ENCODE results near the gene UPK1A.
"Not testable (repeated sequence)": the region's sequence is repeated elsewhere in the genome, so short reads cannot be mapped to it uniquely, and the experiment has no call there.

UPK1A gene

DNA sequence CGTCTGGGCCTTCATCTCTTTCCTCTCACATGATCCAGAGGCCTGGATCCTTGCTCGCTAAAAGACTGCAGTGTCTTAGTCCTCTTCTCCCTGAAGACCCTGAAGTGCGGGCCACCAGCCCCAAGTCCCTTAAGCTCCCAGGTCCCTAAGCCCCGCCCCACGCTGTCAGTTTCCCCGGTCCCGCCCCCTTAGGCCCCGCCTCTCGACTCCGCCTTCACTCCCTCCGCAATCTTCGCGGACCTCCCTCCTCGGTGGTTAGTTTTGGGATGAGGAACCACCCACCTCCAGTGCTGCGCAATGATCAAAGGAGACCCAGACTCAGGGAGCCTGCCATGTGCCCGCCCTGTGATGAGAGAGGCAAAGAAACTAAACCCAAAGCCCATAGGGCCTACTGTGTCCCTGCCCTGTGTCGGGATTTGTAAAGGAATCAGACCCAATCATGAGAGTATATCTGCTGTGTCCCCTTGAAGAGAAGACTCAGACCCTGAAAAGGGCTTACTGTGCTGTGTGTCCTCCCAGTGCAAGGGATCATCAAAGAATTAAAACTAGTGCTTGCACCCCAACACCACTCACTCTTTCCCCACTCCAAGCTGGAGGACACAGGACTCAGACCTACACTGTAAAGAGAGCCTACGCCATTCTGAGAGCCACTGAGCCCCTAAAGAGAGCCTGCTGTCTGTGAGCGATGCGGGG is 21.2 kb upstream of the UPK1A start:
- peak; percentile 23 for DNase-seq (ENCODE audit: low spot score)

GRCh38 chr19:35645680-35646511 is 20.4 kb upstream of the UPK1A start:
- no peak for DNase-seq (ENCODE audit: low spot score)

- DNase-seq (ENCODE audit: low spot score): peak; percentile 98
Measured at GRCh38 chr19:35648017-35648961, 18.0 kb upstream of the UPK1A start, which contains the start of gene COX6B1. TSS of gene COX6B1 (plus strand) at chr19:35648323. CDS start at chr19:35651244, 2,921 bp downstream.

- DNase-seq (ENCODE audit: low spot score): no peak
Measured at GRCh38 chr19:35650581-35650980, 15.7 kb upstream of the UPK1A start.

DNA sequence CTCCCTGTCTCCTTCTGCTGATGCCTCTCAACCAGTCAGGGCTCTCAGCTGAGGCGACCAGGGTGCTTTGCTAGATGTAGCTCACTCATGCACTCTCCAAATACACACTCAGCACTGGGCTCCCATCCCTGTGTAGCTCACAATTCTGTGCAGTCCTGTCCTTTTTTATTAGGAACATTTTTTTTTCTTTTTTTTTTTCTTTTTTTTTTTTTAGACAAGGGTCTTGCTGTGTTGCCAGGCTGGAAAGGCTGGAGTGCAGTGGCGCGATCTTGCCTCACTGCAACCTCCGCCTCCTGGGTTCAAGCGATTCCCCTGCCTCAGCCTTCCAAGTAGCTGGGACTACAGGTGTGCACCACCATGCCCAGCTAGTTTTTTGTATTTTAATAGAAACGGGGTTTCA is 11.5 kb upstream of the UPK1A start:
- not testable (repeated sequence) for DNase-seq (ENCODE audit: low spot score)

DNA sequence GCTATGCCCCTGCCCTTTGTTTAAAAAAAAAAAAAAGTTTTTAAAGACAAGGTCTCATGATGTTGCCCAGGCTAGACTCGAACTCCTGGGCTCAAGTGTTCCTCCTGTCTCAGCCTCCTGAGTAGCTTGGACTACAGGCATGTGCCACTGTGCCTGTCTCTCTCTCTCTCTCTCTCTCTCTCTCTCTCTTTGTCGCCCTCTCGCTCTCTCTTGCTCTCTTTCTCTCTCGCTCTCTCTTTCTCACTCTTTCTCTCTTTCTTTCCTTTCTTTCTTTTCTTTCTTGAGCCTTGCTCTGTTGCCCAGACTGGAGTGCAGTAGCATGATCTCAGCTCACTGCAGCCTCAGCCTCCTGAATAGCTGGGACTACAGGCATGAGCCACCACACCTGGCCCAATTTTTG is 10.7 kb upstream of the UPK1A start:
- DNase-seq (ENCODE audit: low spot score): no peak

DNA sequence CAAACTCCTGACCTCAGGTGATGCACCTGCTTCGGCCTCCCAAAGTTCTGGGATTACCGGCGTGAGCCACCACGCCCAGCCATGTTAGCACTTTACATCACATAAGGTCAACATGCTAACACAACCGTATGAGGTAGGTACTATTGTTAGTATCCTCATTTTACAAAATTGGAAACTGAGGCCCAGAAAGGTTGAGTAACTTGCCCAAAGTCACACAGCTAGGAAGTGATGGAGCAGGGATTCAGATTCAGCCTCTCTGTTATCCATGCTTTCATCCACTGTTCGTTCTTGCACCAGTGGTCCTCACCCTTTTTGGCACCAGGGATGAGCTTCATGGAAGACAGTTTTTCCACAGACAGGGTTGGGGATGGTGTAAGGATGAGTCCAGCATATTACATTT is 9.6 kb upstream of the UPK1A start:
- no peak for DNase-seq (ENCODE audit: low spot score)

DNA sequence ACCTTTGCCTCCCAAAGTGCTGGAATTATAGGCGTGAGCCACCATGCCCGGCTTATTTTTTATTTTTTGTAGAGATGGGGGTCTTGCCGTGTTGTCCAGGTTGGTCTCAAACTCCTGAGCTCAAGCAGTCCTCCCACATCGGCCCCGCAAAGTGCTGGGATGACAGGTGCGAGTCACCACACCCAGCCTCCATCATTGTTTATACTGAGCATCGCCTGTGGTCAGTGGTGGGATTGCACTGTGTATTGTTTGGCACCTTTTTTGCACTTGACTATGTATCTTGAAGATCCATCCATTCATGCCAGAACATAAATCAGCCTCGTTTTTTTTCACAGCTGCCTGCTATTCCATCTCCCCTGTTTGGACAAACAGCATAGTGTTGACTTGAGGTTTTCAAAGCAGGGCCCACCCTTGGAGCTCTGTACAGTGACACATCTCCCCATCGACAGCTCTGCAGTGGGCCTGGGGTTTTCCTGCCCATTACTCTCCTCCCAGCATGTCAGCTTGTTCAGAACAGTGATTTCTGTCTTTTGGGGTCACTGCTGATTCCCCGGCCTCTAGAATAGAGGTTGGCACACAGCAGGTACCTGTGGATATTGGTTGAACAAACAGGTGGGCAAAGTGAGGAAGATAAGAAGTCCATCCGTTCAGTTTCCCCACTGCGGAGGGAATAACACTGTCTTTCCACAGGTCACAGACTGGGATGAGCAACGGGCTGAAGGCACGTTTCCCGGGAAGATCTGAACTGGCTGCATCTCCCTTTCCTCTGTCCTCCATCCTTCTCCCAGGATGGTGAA is 8.2 kb upstream of the UPK1A start:
- no peak for DNase-seq (ENCODE audit: low spot score)

- DNase-seq (ENCODE audit: low spot score): no peak
Measured at GRCh38 chr19:35661995-35662340, 4.3 kb upstream of the UPK1A start.

DNA sequence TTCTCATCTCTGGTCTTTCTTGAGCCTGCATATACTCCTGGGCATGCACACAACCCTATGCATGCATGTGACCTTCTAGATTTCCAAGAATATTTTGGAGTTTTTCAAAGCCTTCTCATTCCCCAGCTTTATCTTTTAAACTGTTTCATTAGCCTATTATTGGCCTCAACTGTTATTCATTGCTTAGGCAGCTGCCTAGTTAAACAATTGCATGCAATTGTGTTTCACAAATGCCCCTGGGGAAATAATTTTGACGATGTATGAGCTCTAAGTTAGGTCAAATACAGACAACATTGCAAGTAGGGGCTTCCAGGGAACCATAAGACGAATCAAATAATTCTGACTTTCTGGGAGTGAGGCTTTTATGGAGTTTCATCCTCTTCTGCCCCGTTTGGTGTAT is 2.3 kb upstream of the UPK1A start:
- no peak for DNase-seq (ENCODE audit: low spot score)

- no peak for DNase-seq (ENCODE audit: low spot score)
Measured at GRCh38 chr19:35665157-35665556, 1.2 kb upstream of the UPK1A start.

GRCh38 chr19:35665604-35666003 is 713 bp upstream of the UPK1A start:
- DNase-seq (ENCODE audit: low spot score): no peak

DNA sequence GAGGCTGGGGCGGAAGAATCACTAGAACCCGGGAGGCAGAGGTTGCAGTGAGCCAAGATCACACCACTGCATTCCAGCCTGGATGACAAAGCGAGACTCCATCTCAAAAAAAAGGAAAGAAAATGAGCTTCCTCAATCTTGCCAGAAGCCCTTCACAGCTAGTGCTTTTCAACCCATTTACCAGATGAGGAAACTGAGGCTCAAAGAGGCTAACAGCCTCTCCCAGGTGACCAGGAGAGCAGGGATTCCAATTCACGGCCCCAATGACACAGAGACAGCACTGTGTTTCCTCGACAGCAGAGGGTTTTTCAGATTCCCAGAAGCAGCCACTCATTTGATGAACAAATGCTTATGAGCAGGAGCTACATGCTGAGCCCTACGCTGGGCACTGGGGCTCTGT is 3.2 kb downstream of the UPK1A start:
- no peak for DNase-seq (ENCODE audit: low spot score)

DNA sequence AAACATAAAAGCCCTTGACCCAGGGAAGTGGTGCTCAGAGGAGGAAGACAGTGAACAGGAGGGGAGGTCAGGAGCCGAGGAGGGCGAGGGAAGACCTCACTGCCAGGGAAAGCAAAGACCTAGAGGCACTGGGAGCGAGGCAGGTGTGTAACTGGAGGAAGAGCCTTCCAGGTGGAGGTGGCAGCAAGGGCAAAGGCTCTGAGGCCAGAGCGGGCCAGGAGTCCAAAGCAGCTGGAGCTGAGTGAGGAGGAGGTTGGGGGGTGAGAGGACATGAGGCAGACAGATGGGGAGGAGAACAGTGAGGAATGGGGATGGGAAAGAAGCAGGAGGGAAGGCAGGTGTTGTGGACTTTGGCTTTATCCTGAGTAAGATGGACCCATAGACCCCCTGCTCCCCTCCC is 3.7 kb downstream of the UPK1A start:
- DNase-seq (ENCODE audit: low spot score): no peak

- DNase-seq (ENCODE audit: low spot score): no peak
Measured at GRCh38 chr19:35670686-35671085, 4.4 kb downstream of the UPK1A start.

DNA sequence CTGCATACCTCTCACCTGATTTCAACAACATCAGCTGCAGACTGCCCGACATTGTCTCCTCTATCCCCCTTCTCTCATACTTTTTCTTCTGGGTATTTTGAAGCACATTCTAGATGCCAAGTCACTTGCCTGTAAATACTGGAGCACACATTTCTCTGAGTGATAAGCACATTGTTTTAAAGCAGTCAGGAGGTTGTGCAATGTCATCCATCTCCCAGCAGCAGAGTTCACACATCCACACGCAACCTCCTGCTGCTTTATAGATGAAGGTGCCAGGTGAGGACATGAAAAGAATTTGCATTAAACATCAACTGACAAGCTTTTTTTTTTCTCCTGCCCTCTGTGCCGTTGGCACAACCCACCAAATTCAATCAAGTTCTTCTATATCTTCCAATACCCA is 5.5 kb downstream of the UPK1A start:
- DNase-seq (ENCODE audit: low spot score): no peak

GRCh38 chr19:35673121-35673804 is 6.9 kb downstream of the UPK1A start:
- DNase-seq (ENCODE audit: low spot score): peak; percentile 43

DNA sequence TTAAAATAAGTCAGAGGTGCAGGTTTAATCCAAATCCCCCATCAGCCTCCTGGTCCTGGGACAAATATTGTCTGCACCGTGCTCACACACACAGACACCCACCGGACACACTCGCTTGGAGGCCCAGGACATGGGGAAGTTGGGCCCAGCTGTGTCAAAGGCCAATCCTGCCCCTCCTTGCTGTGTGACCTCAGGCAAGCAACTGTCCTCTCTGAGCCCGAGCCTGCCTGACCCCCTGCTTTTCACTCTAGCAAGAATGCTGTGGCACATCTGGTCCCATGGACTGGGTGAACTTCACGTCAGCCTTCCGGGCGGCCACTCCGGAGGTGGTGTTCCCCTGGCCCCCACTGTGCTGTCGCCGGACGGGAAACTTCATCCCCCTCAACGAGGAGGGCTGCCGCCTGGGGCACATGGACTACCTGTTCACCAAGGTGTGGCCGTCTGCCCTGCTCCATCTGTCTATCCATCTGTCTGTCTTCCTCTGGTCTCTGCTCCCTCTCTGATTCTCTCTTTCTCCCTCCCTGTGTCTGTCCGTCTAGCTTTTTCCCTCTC is 9.3 kb downstream of the UPK1A start:
- no peak for DNase-seq (ENCODE audit: low spot score)

DNA sequence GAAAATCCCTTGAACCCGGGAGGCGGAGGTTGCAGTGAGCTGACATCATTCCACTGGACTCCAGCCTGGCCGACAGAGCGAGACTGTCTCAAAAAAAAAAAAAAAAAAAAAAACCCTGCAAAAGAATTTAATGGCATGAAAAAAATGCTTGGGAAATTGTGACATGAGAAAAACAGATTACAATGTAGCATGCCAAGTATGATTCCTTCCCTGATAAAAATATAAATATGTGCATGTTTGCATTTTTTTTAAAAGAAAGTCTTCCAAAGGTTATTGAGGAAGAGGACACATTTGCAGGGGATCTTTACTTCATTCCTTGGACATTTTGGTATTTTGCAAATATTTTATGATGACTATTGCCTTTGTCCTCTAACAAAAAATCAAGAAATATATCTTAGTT is 23.5 kb downstream of the UPK1A start:
- DNase-seq (ENCODE audit: low spot score): no peak

- not testable (repeated sequence) for DNase-seq (ENCODE audit: low spot score)
Measured at GRCh38 chr19:35691106-35691505, 24.8 kb downstream of the UPK1A start.

- DNase-seq (ENCODE audit: low spot score): no peak
Measured at GRCh38 chr19:35692010-35692409, 25.7 kb downstream of the UPK1A start.

Measured in LoVo (cell line).